Activated CD4-positive, CD25-positive, alpha-beta regulatory T cell treated with anti-CD3 and anti-CD28 coated beads, Interleukin-2, amount 50 U/mL, for 24 hours (primary cell): ENCODE measurements around the gene VCL.

Experiments used
- ATAC-seq, 2 donors: fragments of 150-1000 bp; cut with Tn5 transposase; one replicate each; pipeline ENCODE4 v1.10.0; 2021; ENCODE audit warnings: mild to moderate bottlenecking in 1 of 2, moderate library complexity in 1 of 2

The VCL gene

DNA sequence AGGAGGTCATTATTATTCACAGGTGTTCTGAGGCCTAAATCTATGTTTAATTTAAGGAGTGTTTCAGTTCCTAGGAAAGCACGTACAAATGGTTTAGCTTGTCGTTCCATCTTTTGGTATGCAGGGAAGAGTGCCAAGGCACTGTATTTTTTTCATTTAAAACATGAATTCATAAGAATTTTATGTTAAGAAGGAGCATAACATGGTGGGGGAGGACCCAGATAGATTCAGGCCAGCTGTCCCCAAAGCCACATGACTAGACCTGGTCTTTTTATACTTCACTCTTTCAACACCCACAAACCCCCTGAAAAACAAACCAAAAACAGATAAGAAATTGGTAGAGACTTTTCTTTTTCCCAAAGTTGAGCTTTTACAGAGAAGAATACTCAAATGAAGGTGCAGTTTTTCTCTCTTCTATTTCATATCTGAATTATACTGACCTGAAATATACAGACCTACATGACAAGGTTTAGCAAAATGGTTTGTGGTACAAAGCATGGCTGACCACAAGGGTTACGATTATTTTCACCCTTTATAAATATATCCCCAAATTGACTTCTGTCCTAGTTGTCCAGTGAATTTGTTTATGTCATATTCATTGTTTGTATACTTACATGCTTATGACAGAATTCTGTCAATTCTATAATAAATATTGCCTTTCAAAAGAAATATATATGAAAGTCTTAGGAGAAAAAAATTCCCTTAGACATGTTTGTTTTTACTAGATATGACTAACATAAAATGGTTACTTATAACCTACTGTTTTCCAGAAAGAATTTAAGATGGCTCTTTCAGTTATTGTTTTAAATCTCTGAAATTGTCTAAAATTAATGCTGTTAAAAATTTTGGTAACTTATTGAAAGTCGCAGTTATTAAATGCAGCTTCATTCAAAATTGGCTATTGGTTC is 81.4 kb downstream of the VCL start:
- ATAC-seq: no peak

DNA sequence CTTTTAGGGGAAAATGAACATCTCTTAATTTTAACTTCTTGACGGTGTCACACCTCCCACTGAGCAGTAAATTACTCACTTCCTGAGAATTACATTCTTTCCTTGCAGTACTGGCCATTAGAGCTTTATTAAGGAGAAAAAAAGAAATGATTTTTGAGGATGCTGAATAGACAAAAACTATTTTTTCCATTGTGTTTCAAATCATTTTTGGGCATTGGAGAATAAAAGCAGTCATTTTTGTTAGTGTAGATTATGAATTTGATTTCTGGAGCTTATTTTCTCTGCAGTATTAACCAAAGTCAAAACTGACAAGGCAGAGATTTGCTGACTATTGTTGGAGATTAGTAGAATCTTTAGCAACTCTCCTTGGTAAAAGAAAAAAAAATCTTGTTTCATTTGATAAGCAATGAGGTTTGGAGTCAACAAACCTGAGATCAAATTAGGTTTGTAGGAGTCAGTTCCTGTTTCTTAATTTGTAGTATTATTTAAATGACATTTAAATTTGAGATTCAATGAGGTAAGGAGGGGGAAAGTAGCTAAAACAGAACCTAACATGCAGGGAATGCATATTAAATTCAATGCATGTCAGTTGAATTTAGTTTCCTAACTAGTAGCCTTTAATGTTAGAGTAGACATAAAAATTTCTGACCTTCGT is 82.1 kb downstream of the VCL start:
- ATAC-seq: no peak

DNA sequence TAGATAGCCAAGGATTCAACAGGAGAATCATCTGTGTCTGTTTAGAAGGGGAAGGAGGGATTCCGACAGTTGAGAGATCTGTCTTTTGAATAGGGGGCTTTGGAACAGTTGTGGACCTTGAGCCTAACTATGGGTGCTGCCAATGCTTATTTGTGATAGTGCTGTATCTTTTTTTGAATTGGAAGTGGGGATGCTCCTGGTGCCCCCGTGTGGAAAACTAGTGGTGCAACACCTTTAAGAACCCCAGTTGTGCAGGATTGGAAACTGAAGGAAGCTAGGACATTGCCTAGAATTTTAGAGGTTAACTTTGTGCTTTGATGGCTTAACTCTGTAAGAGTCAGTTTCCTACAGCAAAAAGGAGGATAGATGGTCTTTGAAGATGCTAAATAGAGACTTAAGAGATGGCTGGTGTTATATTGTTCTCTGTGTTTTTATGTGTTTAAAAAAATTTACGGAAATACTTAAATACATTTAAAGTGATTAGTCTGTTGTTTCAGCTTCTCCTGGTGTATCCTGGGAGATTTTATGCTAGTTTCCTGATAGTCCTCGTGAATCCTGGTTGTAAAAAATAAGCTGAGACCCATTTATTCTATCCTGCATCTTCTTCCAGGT is 83.4 kb downstream of the VCL start:
- ATAC-seq: no peak

DNA sequence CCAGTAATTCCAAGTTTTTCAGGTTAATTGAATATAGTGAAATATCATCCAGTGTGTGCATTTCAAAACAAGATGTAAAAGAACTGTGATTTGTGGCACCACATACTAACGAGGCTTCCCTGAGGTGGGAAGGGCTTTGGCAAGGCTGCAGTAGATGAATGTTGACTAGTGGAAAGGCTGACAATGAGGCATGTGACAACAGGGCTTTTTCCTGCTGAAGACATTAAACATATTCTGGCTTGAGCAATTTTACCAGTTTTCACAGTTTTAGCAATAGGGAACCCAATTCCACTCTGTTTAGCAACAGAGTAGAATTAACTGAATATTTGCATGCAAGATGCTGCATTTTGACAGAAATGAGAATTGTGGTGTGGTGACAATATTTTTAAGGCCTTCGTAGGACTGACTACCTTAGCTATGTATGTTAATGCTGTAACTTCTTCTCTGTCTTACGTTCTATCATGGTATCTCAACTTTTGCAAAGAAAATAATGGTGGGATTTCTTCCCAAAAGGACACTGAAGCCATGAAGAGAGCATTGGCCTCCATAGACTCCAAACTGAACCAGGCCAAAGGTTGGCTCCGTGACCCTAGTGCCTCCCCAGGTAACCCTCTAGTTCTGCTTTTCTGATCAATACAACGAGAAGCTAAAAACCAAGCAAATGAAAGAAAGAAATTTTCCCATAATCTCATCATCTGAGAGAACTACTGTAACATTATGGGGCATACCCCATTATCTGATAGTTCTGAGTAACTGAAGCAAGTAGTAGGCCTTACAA is 84.2 kb downstream of the VCL start:
- no peak for ATAC-seq

DNA sequence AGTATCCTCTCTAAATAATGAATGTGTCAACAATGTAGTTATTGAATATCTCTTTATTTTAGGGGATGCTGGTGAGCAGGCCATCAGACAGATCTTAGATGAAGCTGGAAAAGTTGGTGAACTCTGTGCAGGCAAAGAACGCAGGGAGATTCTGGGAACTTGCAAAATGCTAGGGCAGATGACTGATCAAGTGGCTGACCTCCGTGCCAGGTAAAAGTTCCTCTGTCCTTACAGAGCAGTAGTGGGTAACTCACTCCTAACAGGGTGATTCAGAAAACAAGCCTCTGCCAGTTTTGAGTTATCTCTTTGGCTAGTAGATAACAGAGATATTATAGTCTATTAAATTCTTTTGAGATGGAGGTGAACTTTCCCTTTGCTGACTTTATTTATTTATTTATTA is 85.4 kb downstream of the VCL start:
- no peak for ATAC-seq

DNA sequence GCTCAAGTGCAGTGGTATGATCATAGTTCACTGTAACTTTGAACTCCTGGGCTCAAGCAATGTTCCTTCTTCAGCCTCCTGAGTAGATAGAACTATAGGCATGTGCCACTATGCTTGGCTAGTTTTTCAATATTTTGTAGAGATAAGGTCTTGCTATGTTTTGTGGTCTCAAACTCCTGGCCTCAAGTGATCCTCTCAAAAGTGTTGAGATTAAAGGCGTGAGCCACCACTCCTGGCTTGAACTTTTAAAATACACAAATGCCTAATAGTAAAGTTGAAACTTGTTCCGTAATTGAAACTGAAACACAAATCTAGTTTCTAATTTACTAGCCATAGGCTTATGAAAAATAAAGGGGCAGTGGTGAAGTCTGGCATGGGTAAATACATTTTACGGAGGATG is 87.0 kb downstream of the VCL start:
- peak; percentile 41 to 77 for ATAC-seq

DNA sequence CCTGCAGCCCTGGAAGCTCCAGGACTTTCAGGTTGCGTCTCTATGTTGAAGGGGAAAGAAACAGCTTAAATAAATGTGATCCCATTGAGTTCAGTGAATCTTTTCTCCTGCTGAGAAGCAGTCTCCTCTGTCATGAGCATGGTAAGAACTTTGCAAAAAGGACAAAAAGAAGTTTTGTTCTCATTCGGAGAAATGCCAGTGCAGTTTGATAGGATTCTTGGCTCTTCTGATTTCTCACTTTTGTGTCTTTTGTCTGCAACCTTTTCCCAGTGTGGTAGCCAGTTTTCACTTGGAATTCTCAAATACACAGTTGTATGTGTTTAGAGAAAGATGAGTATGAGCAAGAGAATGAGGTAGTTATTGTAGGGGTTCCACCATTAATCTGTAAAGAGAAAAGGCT is 88.4 kb downstream of the VCL start:
- ATAC-seq: no peak

DNA sequence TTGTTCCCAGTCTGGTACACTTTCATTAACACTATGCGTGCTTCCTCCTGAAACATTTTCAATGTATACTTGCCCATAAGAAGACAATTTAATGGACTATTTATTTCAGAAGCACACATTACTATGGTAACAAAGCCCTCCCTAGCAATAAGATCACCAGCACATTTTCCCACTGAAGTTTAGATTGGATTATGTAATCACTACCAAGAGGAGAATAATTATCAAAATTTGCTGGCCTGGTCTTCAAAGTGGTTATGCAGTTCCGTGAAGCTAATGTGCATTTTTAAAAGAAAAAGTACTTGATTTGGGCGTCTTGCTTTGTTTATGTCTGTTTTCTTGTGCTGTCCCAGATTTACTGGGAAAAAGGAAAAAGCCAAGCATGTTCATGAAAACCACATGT is 90.8 kb downstream of the VCL start:
- no peak for ATAC-seq

DNA sequence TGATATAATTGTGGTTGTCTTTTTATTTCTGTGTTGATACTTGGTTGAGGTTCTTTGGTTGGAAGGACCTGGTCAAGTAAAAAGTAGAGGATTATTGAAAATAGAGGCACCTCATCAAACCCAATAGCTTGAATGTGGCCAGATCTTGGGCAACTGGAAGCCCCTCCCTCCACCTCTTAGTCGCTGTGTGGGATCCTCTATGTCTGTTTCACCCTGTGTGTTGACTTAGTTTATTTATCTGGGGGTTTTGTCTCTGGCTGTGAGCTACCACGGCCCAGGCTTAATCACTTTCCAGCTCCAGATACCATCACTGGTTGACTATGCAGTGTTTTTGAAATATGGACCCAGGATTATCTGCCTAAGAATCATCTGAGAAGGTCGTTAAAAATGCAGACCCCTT is 94.5 kb downstream of the VCL start:
- ATAC-seq: no peak

DNA sequence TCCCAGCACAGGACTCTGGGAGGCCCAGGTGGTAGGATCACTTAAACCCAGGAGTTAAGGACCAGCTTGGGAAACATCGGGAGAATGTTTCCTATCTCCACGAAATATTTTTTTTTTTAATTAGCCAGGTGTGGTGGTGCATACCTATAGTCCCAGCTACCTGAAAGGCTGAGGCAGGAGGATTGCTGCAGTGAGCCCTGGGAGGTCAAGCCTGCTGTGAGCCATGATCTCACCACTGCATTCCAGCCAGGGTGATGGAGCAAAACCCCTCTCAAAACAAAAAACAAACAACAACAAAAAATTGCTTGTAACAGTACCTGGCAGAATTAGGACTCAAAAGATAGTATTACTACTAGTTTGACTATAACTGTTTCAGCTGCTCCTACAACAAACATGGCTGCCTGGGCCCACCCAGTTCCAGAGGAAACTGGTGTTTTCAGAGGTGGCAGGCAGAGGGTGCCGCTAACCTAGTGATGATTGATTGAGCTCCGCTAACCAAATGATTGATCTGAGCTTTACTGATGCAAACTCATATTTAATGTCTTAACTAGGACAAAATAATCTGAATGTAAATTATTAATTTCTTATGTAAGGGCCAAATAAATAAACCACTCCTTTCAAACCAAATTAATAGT is 95.7 kb downstream of the VCL start:
- no peak for ATAC-seq

DNA sequence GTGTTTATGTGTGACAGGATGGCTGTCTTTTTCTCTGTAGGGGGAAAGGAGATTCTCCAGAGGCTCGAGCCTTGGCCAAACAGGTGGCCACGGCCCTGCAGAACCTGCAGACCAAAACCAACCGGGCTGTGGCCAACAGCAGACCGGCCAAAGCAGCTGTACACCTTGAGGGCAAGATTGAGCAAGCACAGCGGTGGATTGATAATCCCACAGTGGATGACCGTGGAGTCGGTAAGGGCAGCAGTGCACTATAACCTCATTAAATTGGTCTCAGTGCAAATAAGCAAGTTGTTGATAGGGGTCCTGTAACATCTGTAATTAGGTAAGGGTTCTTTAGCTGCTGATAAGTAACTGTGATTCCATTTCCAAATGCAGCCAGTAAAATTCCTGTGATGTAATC is 96.3 kb downstream of the VCL start:
- ATAC-seq: no peak

DNA sequence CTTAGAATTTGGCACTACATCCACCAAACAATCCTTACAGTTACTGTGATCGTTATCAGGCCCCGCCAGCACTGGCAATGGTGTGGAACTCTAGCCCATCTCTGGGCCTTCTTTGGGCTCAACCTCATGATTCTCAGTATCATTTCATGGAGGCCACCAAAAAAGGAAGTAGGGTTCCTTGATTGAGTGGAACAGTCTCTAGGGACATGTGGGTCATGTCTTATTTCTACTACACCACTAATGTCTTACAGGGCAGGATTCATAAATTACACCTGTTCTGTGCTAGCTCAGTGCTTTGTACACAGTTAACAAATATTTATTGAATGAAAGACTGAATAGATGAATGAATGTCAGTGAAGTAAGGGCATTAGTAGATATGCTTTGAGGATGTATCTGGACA is 98.9 kb downstream of the VCL start:
- peak in 1 of 2 donors; percentile 38 for ATAC-seq

DNA sequence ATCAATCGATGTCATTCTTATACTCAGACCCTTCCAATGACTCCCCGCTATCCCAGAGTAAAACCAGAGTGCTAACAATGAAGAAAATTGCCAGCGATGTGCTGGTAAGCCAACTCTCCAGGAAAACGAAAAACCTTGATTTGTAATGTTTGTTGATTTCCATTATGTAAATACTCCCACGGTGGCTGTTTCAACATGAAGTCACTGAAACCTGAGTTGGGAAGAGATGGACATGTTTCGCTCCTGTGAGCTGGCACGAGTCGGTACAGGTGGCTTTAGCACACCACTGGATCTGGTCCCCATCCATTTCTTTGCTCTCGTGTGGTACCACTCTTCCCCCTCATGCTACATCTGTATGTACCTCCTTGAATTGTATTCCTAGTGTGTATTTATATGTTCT is 99.9 kb downstream of the VCL start:
- no peak for ATAC-seq

DNA sequence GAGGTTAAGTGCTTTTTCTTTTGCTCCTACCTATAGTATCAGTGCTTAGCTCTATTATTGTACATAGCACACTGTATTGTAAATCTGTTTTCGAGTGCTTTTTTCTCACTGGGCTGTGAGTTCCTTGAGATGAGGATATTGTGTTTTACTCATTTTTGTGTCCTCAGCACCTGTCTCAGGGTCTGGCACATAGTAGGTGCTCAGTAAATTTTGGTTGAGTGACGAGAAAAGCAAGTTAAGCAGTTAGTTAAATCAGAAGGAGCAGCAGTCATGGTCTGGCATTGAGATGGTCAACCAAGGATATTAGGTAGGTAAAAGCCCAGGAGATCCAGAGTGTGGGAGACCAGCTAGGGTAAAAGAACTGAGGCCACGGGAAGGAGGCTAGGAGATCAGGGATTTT is 101.5 kb downstream of the VCL start:
- no peak for ATAC-seq

DNA sequence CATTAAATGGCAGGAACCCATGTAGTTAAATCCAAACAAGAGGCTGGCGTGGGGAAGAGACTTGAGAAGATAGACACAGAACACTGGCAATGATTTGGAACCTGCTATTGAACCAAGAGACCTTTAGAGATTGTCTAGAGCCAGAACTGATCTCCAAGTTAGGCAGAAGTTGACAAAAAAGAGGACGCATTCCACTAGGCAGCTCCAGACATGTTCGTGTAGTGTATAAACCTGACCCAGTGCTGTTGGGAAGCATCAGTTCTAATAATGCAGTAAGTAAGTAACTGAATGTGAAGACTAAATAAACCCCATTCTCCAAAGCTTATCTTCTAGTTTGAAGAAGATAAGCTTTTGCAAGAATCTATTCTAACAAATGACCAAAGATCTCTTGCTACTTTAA is 101.9 kb downstream of the VCL start:
- no peak for ATAC-seq

DNA sequence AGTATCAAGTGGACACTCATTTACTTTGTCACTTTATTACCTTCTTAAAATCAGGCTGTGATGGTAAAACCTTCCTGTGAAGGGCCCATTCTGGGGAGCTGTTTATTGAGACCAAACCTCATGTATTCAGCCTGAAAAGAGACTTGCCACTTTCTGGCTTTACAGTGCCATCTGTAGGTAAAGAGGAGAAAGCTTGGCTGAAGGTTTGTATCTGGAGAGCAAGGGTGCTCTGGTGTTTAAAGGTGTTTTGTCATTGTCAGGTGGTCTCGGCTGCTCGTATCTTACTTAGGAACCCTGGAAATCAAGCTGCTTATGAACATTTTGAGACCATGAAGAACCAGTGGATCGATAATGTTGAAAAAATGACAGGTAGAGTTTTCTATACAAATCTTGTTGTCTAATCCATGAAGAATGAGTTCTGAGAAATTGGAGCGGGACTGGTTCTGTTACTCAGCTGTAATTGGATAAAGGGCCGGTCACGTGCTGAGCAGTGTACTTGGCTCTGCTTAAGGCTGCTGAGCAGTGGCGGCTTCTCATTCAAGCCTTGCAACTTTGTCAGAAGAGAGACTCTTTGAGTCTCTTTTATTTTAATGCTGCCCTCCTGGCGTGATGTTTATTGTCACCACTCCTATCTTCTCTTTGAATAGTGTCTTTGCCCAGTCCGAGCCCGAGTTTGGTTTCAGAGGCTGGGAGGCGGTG is 105.8 kb downstream of the VCL start:
- no peak for ATAC-seq

DNA sequence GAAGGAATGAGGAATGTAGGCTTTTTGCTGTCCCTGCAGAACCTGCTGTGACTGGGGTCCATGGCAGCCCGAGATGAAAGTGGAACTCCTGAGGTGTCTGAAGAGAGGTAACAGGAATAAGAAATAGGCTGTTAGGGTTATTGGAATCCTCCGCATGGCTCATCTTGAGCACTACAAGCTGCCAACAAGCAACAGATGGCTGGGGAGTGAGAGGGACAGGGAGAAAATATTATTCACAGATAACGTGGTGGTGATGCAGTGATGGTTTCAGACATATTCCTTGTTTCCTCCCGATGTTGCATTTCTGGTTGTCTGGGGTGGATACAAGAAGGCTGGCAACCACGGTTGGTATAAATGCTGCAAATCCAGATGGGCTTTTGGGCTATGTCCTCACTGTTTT is 106.6 kb downstream of the VCL start:
- ATAC-seq: no peak

DNA sequence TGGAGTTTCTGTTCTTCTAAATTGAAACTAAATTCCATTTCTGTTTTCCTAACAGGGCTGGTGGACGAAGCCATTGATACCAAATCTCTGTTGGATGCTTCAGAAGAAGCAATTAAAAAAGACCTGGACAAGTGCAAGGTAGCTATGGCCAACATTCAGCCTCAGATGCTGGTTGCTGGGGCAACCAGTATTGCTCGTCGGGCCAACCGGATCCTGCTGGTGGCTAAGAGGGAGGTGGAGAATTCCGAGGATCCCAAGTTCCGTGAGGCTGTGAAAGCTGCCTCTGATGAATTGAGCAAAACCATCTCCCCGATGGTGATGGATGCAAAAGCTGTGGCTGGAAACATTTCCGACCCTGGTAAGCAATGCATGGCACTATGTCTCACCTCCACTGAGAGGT is 107.1 kb downstream of the VCL start:
- no peak for ATAC-seq

DNA sequence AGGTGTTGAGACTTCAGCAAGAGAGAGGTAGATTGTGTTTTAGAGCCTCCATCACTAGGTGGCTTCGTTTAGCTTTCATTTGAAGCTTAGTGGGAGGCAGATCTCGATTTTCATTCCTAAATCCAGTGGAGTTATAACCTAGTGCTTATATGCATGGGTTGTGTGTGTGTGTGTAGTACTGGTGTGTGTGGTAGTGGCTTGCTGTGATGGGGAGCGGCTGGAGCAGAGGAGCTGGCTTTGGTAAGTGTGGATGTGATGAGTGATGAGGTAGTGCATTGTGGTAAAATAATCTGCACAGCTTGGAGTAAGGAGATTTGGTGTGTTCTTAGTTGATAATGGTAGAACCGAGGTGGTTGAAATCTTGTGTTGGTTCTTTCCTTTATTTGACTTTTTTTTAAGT is 109.5 kb downstream of the VCL start:
- ATAC-seq: no peak

DNA sequence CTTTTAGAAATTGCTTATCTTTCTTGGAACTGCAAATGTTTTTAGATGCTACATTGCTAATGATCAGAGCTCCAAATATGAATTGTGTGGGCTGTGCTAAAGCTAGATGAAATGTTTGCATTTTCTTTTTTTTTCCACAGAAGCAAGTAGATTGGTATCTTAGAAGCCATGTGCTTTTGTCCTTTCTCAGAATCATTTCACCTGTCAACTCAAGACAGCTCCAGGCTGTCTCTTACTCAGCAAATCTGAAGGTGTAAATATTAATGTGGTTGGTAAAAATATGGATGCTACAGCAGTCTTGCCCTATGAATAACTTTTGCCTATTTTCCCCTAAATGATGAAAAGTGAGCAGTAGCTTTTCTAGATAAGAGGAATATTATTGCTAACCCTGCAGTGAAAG is 111.5 kb downstream of the VCL start:
- ATAC-seq: no peak

DNA sequence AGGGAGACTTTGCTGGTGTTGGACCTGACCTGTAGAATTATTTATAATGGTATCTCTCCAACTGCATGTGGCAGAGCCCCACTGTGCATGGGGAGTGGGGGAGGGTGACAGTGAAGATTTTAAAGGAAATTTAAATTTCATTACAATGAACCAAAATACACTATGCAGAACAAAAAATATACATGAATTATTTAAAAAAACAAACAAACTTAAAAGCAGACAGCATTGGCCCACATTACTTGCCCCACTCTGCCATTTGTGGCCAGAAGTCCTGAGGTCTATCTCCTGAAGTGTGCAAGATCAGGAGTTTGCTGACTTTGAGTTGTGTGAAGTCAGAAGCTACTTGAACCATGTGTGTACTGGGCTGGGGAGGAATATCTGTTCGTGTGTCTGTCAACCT is 112.2 kb downstream of the VCL start:
- no peak for ATAC-seq

DNA sequence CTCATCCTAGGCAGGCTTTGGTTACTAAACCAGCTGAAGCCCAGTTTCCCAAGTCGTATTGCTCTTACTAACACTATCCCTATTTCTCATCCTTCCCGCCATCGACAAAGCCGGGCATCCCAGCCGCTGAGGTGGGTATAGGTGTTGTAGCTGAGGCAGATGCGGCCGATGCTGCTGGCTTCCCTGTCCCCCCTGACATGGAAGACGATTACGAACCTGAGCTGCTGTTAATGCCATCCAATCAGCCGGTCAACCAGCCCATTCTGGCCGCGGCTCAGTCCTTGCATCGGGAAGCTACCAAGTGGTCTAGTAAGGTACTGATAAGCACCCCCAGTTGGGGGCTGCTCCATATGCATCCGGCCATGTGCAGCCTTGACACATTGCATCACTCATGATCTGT is 113.9 kb downstream of the VCL start:
- ATAC-seq: no peak
